C4-2B (cell line): Measurements from ENCODE around the gene BLNK.

Source experiments
- ZFX ChIP-seq: fragments of 450-650 bp; IDR thresholded peaks from 2 replicates; pipeline ENCODE4 v1.6.1; 2017
- TF ChIP-seq, protein P1 (sequence below): fragments of 450-650 bp; conservative IDR thresholded peaks from 2 replicates; pipeline ENCODE4 v1.5.1; 2017; ENCODE audit warnings: mild to moderate bottlenecking

DNA sequence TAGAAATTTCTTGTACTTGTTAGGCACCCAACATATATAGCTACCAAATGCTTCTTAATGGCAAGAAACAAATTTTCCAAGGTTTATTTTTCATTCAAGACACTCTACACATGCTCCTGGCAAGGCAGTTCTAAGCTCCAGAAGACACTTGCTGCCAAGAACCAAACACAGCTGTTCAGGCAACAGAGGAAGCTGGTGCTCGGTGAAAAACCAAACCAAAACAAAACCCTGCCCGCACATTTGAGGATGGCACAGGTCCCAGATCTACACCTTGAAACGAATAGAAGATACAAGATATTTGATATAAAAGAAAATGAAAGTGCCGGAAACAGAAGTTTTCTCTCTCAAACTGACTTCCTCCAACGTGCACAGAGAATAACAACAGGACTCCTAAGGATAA is 28.0 kb upstream of the BLNK start:
- TF ChIP-seq, protein P1, sequence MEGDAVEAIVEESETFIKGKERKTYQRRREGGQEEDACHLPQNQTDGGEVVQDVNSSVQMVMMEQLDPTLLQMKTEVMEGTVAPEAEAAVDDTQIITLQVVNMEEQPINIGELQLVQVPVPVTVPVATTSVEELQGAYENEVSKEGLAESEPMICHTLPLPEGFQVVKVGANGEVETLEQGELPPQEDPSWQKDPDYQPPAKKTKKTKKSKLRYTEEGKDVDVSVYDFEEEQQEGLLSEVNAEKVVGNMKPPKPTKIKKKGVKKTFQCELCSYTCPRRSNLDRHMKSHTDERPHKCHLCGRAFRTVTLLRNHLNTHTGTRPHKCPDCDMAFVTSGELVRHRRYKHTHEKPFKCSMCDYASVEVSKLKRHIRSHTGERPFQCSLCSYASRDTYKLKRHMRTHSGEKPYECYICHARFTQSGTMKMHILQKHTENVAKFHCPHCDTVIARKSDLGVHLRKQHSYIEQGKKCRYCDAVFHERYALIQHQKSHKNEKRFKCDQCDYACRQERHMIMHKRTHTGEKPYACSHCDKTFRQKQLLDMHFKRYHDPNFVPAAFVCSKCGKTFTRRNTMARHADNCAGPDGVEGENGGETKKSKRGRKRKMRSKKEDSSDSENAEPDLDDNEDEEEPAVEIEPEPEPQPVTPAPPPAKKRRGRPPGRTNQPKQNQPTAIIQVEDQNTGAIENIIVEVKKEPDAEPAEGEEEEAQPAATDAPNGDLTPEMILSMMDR, result no peak
- TF ChIP-seq ZFX, result no peak
